CD14-positive monocyte (primary cell): ENCODE measurements around the gene DLX6. TPM values are rescaled to one million over a fixed set of nuclear protein-coding genes. Genes with fewer than 3 reads are reported as not detected.

Source experiments
- DNase-seq, 3 donors: peaks; one replicate each; pipeline ENCODE4 v3.0.0-alpha.2; 2011 to 2022
- H2AFZ ChIP-seq: 2 replicates; pipeline ENCODE4 v1.6.0; 2012; ENCODE audit warnings: mild to moderate bottlenecking, low read depth, low read length, inconsistent platforms; ENCODE audit not compliant: insufficient read depth, poor library complexity, severe bottlenecking
- H3K27ac ChIP-seq, 2 donors: 1 replicate in 1 of 2; 2 replicates in 1 of 2; pipeline ENCODE4 v1.5.1; 2012 to 2013; ENCODE audit warnings: low read length in 2 of 2, control low read depth in 1 of 2, inconsistent platforms in 1 of 2, low read depth in 1 of 2, mild to moderate bottlenecking in 1 of 2
- H3K27me3 ChIP-seq, 2 donors: one replicate each; pipeline versions ENCODE4 v1.6.0 to v1.6.1; 2011 to 2013; ENCODE audit warnings: low read length in 2 of 2; ENCODE audit not compliant: control insufficient read depth in 2 of 2, insufficient read depth in 2 of 2
- H3K36me3 ChIP-seq, 2 donors: replicated peaks in 1 of 2; 1 replicate in 1 of 2; 2 replicates in 1 of 2; pipeline versions ENCODE4 v1.5.1 to v1.6.1; 2012 to 2013; ENCODE audit warnings: low read length in 2 of 2, control low read depth in 1 of 2, inconsistent platforms in 1 of 2, mild to moderate bottlenecking in 1 of 2; ENCODE audit not compliant: insufficient read depth in 2 of 2, control insufficient read depth in 1 of 2
- H3K4me1 ChIP-seq, 2 donors: 1 replicate in 1 of 2; 2 replicates in 1 of 2; pipeline versions ENCODE4 v1.5.1 to v1.6.1; 2012 to 2013; ENCODE audit warnings: low read length in 2 of 2, control low read depth in 1 of 2, inconsistent platforms in 1 of 2, mild to moderate bottlenecking in 1 of 2, moderate library complexity in 1 of 2; ENCODE audit not compliant: insufficient read depth in 2 of 2, control insufficient read depth in 1 of 2
- H3K4me2 ChIP-seq: replicated peaks from 2 replicates; pipeline ENCODE3; 2012; ENCODE audit warnings: low read length, moderate library complexity, mild to moderate bottlenecking; ENCODE audit not compliant: poor library complexity, severe bottlenecking; ENCODE audit errors: extremely low read depth
- H3K4me3 ChIP-seq, 3 experiments: fragments of 200-600 bp in 1 of 3; sonication (generic) in 1 of 3; replicated peaks in 1 of 3; 1 replicate in 2 of 3; 2 replicates in 1 of 3; pipeline ENCODE4 v1.5.1; 2011 to 2013; ENCODE audit warnings: low read length in 3 of 3, mild to moderate bottlenecking in 3 of 3, control low read depth in 2 of 3, low read depth in 2 of 3, inconsistent platforms in 1 of 3, moderate library complexity in 1 of 3
- H3K79me2 ChIP-seq: 2 replicates; pipeline ENCODE4 v1.6.0; 2012; ENCODE audit warnings: mild to moderate bottlenecking, control low read depth, inconsistent platforms, low read length, moderate library complexity; ENCODE audit not compliant: insufficient read depth
- H3K9ac ChIP-seq: 2 replicates; pipeline ENCODE4 v1.6.0; 2017; ENCODE audit warnings: low read length, mild to moderate bottlenecking; ENCODE audit not compliant: insufficient read depth, poor library complexity, severe bottlenecking
- H3K9me3 ChIP-seq, 2 donors: replicated peaks in 1 of 2; 1 replicate in 1 of 2; 2 replicates in 1 of 2; pipeline versions ENCODE4 v1.5.1 to v1.6.1; 2012 to 2013; ENCODE audit warnings: low read length in 2 of 2, control low read depth in 1 of 2; ENCODE audit not compliant: control insufficient read depth in 1 of 2, insufficient read depth in 1 of 2
- H4K20me1 ChIP-seq: 2 replicates; pipeline ENCODE4 v1.6.0; 2012; ENCODE audit warnings: mild to moderate bottlenecking, low read length, control low read depth, moderate library complexity; ENCODE audit not compliant: insufficient read depth
- H3K27ac Mint-ChIP-seq, 7 donors: one replicate each; pipeline ENCODE4 v1.8.0; 2020; ENCODE audit warnings: mild to moderate bottlenecking in 7 of 7, mixed read lengths in 7 of 7, moderate library complexity in 6 of 7, inconsistent platforms in 2 of 7
- H3K27me3 Mint-ChIP-seq, 3 donors: one replicate each; pipeline ENCODE4 v1.8.0; 2021 to 2022; ENCODE audit warnings: low read depth in 3 of 3, mild to moderate bottlenecking in 3 of 3, mixed read lengths in 3 of 3, moderate library complexity in 3 of 3, inconsistent platforms in 1 of 3
- H3K36me3 Mint-ChIP-seq, 2 donors: one replicate each; pipeline ENCODE4 v1.8.0; 2020; ENCODE audit warnings: mixed read lengths in 2 of 2, inconsistent platforms in 1 of 2, mild to moderate bottlenecking in 1 of 2
- H3K4me1 Mint-ChIP-seq: one replicate; pipeline ENCODE4 v1.8.0; 2020; ENCODE audit warnings: mild to moderate bottlenecking, mixed read lengths
- H3K4me3 Mint-ChIP-seq, 2 donors: one replicate each; pipeline ENCODE4 v1.8.0; 2020; ENCODE audit warnings: mild to moderate bottlenecking in 2 of 2, mixed read lengths in 2 of 2, moderate library complexity in 1 of 2
- H3K9me3 Mint-ChIP-seq, 7 donors: one replicate each; pipeline ENCODE4 v1.8.0; 2020 to 2022; ENCODE audit warnings: mixed read lengths in 7 of 7, mild to moderate bottlenecking in 6 of 7, moderate library complexity in 6 of 7, inconsistent platforms in 2 of 7
- WGBS: methylation state at CpG from one replicate; pipeline ENCODE4 v1.1.5; 2013; ENCODE audit warnings: missing lambda C conversion rate; ENCODE audit not compliant: insufficient coverage; 5-methylcytosine and 5-hydroxymethylcytosine counted together
- intact Hi-C, 2 donors: fragments of 100-400 bp; cut with micrococcal nuclease; formaldehyde crosslinking; loops; one replicate each; pipeline versions ENCODE4 v1.15.0 to v1.15.1; 2023
- polyA plus RNA-seq, 3 donors: library from polyadenylated mRNA; depleted of rRNA in 1 of 3; unstranded in 2 of 3; stranded (reverse) in 1 of 3; fragments of 300-500 nt in 2 of 3; fragments of >200 nt in 1 of 3; fragmentation: Illumina TruSeq in 2 of 3; gene quantifications; 1 replicate in 2 of 3; 2 replicates in 1 of 3; pipeline ENCODE4 v1.2.3, GENCODE V29; 2012 to 2021
- TF ChIP-seq, protein P1 (sequence below): fragments of 200-600 bp; IDR thresholded peaks from one replicate; pipeline ENCODE4 v1.8.0; 2022; ENCODE audit warnings: antibody characterized with exemption, mild to moderate bottlenecking

Gene DLX6
- polyA plus RNA-seq, 3 donors, result not detected

GRCh38 chr7:97024209-97025129 lies 19.1 kb downstream of the DLX6 start, which contains the start of gene DLX5:
DLX5 (minus strand) TSS chr7:97024831; CDS start chr7:97024623, 208 bp downstream.
- H3K36me3 Mint-ChIP-seq, result peaks cover 7 to 8% of the 10 kb centered on the region in 2 donors
- peaks cover 79 to 89% (median 81%) of the 10 kb centered on the region in 3 donors for H3K27me3 Mint-ChIP-seq
- peaks cover 2 to 51% of the 10 kb centered on the region in 2 donors for H3K9me3 ChIP-seq
- H4K20me1 ChIP-seq, result no peaks in the 10 kb centered on the region
- H3K27ac ChIP-seq, result no peak within 1 kb of the TSS
- H2AFZ ChIP-seq, result no peak within 1 kb of the TSS
- H3K4me1 Mint-ChIP-seq, result peaks cover 47% of the 10 kb centered on the region
- intact Hi-C loops, result loop anchor here (5.0 to 10.0 kb wide), 4 partner anchors 802 to 1107 kb away; no protein-coding TSS in a partner anchor
- no peaks in the 10 kb centered on the region for H3K79me2 ChIP-seq
- H3K9ac ChIP-seq, result no peak within 1 kb of the TSS
- H3K36me3 ChIP-seq, result no peaks in the 10 kb centered on the region
- H3K4me1 ChIP-seq, result peaks cover 21 to 23% of the 10 kb centered on the region in 2 donors
- no peak within 1 kb of the TSS for H3K4me3 ChIP-seq
- TF ChIP-seq, protein P1, sequence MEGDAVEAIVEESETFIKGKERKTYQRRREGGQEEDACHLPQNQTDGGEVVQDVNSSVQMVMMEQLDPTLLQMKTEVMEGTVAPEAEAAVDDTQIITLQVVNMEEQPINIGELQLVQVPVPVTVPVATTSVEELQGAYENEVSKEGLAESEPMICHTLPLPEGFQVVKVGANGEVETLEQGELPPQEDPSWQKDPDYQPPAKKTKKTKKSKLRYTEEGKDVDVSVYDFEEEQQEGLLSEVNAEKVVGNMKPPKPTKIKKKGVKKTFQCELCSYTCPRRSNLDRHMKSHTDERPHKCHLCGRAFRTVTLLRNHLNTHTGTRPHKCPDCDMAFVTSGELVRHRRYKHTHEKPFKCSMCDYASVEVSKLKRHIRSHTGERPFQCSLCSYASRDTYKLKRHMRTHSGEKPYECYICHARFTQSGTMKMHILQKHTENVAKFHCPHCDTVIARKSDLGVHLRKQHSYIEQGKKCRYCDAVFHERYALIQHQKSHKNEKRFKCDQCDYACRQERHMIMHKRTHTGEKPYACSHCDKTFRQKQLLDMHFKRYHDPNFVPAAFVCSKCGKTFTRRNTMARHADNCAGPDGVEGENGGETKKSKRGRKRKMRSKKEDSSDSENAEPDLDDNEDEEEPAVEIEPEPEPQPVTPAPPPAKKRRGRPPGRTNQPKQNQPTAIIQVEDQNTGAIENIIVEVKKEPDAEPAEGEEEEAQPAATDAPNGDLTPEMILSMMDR, result no peak
- 2% methylated on average over 49 of the region's 60 CpGs for WGBS
- H3K9me3 Mint-ChIP-seq, result peaks cover 0 to 38% (median 26%) of the 10 kb centered on the region in 7 donors
- H3K4me3 Mint-ChIP-seq, result peak within 1 kb of the TSS in 1 of 2 donors; percentile 91
- H3K4me2 ChIP-seq, result no peak within 1 kb of the TSS
- DNase-seq, result no peak
- H3K27me3 ChIP-seq, result peaks cover 76 to 85% of the 10 kb centered on the region in 2 donors
- peak within 1 kb of the TSS in 1 of 7 donors; percentile 64 for H3K27ac Mint-ChIP-seq

- 6% methylated on average over 6 of the region's 8 CpGs for WGBS
- Histone ChIP-seq H3K9ac (no peak overlapping the region), H3K79me2 (no peaks in the 10 kb centered on the region), H3K36me3 (no peaks in the 10 kb centered on the region), H3K4me3 (no peak overlapping the region), H3K4me2 (no peak overlapping the region), H4K20me1 (no peaks in the 10 kb centered on the region), H3K9me3 (peaks cover 2 to 50% of the 10 kb centered on the region in 2 donors), H2AFZ (no peak overlapping the region), H3K27ac (no peak overlapping the region), H3K27me3 (peaks cover 71 to 84% of the 10 kb centered on the region in 2 donors), H3K4me1 (peaks cover 21 to 23% of the 10 kb centered on the region in 2 donors)
- intact Hi-C loops, result loop anchor here (5.0 to 10.0 kb wide), 4 partner anchors 803 to 1108 kb away; no protein-coding TSS in a partner anchor
- DNase-seq, result no peak
- H3K9me3 Mint-ChIP-seq, result peaks cover 0 to 38% (median 26%) of the 10 kb centered on the region in 7 donors
- TF ChIP-seq, protein P1, result no peak
- H3K27me3 Mint-ChIP-seq, result peaks cover 74 to 84% (median 75%) of the 10 kb centered on the region in 3 donors
- peak overlapping the region in 1 of 2 donors; percentile 79 for H3K4me3 Mint-ChIP-seq
- H3K27ac Mint-ChIP-seq, result no peak overlapping the region
- peaks cover 47% of the 10 kb centered on the region for H3K4me1 Mint-ChIP-seq
- H3K36me3 Mint-ChIP-seq, result peaks cover 7 to 8% of the 10 kb centered on the region in 2 donors
These were observed 19.8 kb downstream of the DLX6 start for GRCh38 chr7:97025130-97025499.
